Mesenteric fat pad (tissue), 1 donor: ENCODE measurements around the gene ZBTB20. TPM values are rescaled to one million over a fixed set of nuclear protein-coding genes. Genes with fewer than 3 reads are reported as not detected.
"Not testable (repeated sequence)": the region's sequence is repeated elsewhere in the genome, so short reads cannot be mapped to it uniquely, and the experiment has no call there.

Experiments
- DNase-seq: peaks from one replicate; pipeline ENCODE4 v3.0.0-alpha.2; 2020; ENCODE audit warnings: low spot score
- long read RNA-seq: library from polyadenylated mRNA; unstranded; transcript quantifications from one replicate; pipeline ENCODE4 v2.0.0, GENCODE V29; 2020
- total RNA-seq: library from RNA; stranded (reverse); fragmentation: NEBNext Ultra II Directional; extraction: Animal tissue kit (Norgen Biotek cat#: 25700); gene quantifications from one replicate; pipeline ENCODE4 v1.2.1, GENCODE V29; 2021
- donor health status: DM: yes; HTN: yes; CAD: no.

Gene ZBTB20
- total RNA-seq = 54.4 TPM
- long read RNA-seq, full-length matches to known transcripts = 17 of 146 reads
- long read RNA-seq, partial matches to known transcripts = 41 of 146 reads
- long read RNA-seq, other reads (novel, unspliced or antisense) = 88 of 146 reads

- DNase-seq = no peak
These were observed at the start of gene ZBTB20 for GRCh38 chr3:115146418-115147328. ZBTB20 (minus strand) TSS chr3:115147288.

- DNase-seq = no peak
These were observed 47.4 kb upstream of the ZBTB20 start for GRCh38 chr3:115194476-115194875.

- no peak for DNase-seq
These were observed 43.7 kb upstream of the ZBTB20 start for GRCh38 chr3:115190747-115191146.

- DNase-seq = no peak
These were observed 40.2 kb upstream of the ZBTB20 start for GRCh38 chr3:115187149-115187757.

- no peak for DNase-seq
These were observed 39.5 kb upstream of the ZBTB20 start for GRCh38 chr3:115186351-115187148.

GRCh38 chr3:115184859-115185572, 37.9 kb upstream of the ZBTB20 start:
- DNase-seq = not testable (repeated sequence)

- not testable (repeated sequence) for DNase-seq
These were observed 31.8 kb upstream of the ZBTB20 start for GRCh38 chr3:115178930-115179329.

- DNase-seq = no peak
These were observed 22.7 kb upstream of the ZBTB20 start for GRCh38 chr3:115169808-115170207.

GRCh38 chr3:115165701-115166100, 18.6 kb upstream of the ZBTB20 start:
- no peak for DNase-seq

- DNase-seq = no peak
These were observed 18.2 kb upstream of the ZBTB20 start for GRCh38 chr3:115165266-115165665.

GRCh38 chr3:115164374-115165221, 17.5 kb upstream of the ZBTB20 start:
- DNase-seq = no peak

GRCh38 chr3:115162759-115163158, 15.7 kb upstream of the ZBTB20 start:
- DNase-seq = no peak

GRCh38 chr3:115161866-115162265, 14.8 kb upstream of the ZBTB20 start:
- DNase-seq = no peak

- DNase-seq = no peak
These were observed 14.2 kb upstream of the ZBTB20 start for GRCh38 chr3:115161168-115161834.

- no peak for DNase-seq
These were observed 13.2 kb upstream of the ZBTB20 start for GRCh38 chr3:115160295-115160694.

GRCh38 chr3:115156046-115156654, 9.1 kb upstream of the ZBTB20 start:
- no peak for DNase-seq

GRCh38 chr3:115154611-115155010, 7.5 kb upstream of the ZBTB20 start:
- no peak for DNase-seq

GRCh38 chr3:115151921-115152320, 4.8 kb upstream of the ZBTB20 start:
- no peak for DNase-seq
